Aorta (tissue), 5 donors: Measurements from ENCODE around the gene GRM1. TPM values are rescaled to one million over a fixed set of nuclear protein-coding genes. Genes with fewer than 3 reads are reported as not detected.

ENCODE experiments used
- ATAC-seq: fragments of 200-7000 bp; cut with Tn5 transposase; one replicate; pipeline ENCODE4 v1.9.1; 2022; ENCODE audit warnings: moderate library complexity; ENCODE audit not compliant: low FRiP score
- DNase-seq, 2 donors: peaks; one replicate each; pipeline ENCODE4 v3.0.0-alpha.2; 2020
- H3K27ac ChIP-seq, 2 donors: one replicate each; pipeline ENCODE4 v1.5.1; 2013; ENCODE audit warnings: low read length in 2 of 2, mild to moderate bottlenecking in 2 of 2, moderate library complexity in 2 of 2, control low read depth in 1 of 2, inconsistent platforms in 1 of 2, low read depth in 1 of 2
- H3K27me3 ChIP-seq, 2 donors: one replicate each; pipeline ENCODE4 v1.6.1; 2013; ENCODE audit warnings: control low read depth in 1 of 2, low read length in 1 of 2, mild to moderate bottlenecking in 1 of 2, moderate library complexity in 1 of 2; ENCODE audit not compliant: insufficient read depth in 2 of 2, control insufficient read depth in 1 of 2
- H3K36me3 ChIP-seq, 2 donors: one replicate each; pipeline ENCODE4 v1.6.1; 2013; ENCODE audit warnings: control low read depth in 1 of 2, low read length in 1 of 2, mild to moderate bottlenecking in 1 of 2; ENCODE audit not compliant: insufficient read depth in 2 of 2, control insufficient read depth in 1 of 2
- H3K4me1 ChIP-seq, 2 donors: one replicate each; pipeline ENCODE4 v1.6.1; 2013; ENCODE audit warnings: low read length in 2 of 2, control low read depth in 1 of 2, mild to moderate bottlenecking in 1 of 2, moderate library complexity in 1 of 2; ENCODE audit not compliant: insufficient read depth in 2 of 2, control insufficient read depth in 1 of 2
- H3K4me3 ChIP-seq, 2 donors: one replicate each; pipeline ENCODE4 v1.5.1; 2013; ENCODE audit warnings: low read length in 2 of 2, control low read depth in 1 of 2, mild to moderate bottlenecking in 1 of 2
- H3K9me3 ChIP-seq: one replicate; pipeline ENCODE4 v1.6.1; 2013; ENCODE audit warnings: mild to moderate bottlenecking, low read length; ENCODE audit not compliant: control insufficient read depth
- WGBS, 2 donors: extraction: QIAGEN DNeasy Blood & Tissue Kit; methylation state at CpG; one replicate each; pipeline ENCODE4 v1.1.7; 2013; 5-methylcytosine and 5-hydroxymethylcytosine counted together
- intact Hi-C, 2 donors: fragments of 100-400 bp; cut with DNase I; formaldehyde crosslinking; loops; one replicate each; pipeline versions ENCODE4 v1.14.2 to v1.15.0; 2022
- polyA plus RNA-seq, 2 donors: library from polyadenylated mRNA; stranded (reverse); fragments of 200-250 nt; gene quantifications; one replicate each; pipeline ENCODE4 v1.2.3, GENCODE V29; 2013
- total RNA-seq, 2 donors: library from RNA; stranded (reverse); fragmentation: NEBNext Ultra II Directional; extraction: Animal tissue kit (Norgen Biotek cat#: 25700); gene quantifications; one replicate each; pipeline ENCODE4 v1.2.1, GENCODE V29; 2021
- donor health status: healthy with polysubstance abuse.
- donor health status: Bipolar disorder and iron deficiency.
- donor health status: DM: no; HTN: no; CAD: no.
- donor health status: DM: no; HTN: no; CAD: no.
- donor health status: DM: yes; HTN: yes; CAD: no.

The GRM1 gene
- total and polyA plus RNA-seq, 4 donors, result 0.05 to 0.25 (median 0.13) TPM; not detected in 1

DNA sequence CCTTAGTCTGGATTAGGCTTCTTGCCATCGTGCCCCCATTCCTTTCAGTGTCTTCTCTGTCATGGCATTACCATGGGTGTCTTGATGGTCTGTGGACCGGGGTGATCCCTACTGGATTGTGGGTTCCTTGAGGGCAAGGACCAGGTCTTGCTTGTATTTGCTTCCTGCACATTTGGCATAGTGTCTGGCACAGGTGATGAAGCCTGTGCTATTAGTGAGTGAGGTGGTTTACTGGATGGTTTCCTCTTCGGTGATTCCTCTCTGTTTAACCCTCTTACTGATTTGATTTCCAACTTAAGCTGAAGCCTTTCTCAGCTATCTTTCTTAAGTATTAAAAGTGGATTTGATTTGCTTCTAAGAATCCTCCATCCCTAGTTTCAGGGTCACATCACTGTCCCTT lies 162.3 kb downstream of the GRM1 start:
- Histone ChIP-seq H3K4me1 (no peaks in the 10 kb centered on the region), H3K9me3 (no peaks in the 10 kb centered on the region), H3K36me3 (no peaks in the 10 kb centered on the region), H3K27me3 (no peaks in the 10 kb centered on the region), H3K27ac (no peak overlapping the region), H3K4me3 (no peak overlapping the region)
- ATAC-seq, result no peak
- 78 to 79% methylated on average over 3 of the region's 3 CpGs for WGBS, 2 donors
- DNase-seq, result no peak
- intact Hi-C loops, result no loop called here

DNA sequence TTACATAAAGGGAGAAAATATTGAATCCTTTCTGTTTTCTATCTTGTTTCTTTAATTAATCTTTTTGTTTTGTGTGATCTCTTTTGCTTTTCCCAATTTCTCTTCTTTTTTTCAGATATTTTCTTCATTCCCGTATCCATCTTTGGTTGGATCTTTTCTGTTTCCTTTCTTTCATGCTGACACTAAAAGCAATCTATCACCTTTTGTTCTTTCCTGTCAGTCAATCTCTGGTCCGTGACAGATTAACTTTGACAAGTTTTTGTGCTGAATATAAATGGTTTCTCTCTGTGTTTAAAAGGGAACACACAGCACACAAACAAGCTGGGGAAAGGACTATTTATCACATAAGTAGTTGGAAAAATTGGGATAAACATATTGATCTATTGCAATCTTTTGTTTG lies 162.8 kb downstream of the GRM1 start:
- 53 to 76% methylated on average over 2 of the region's 2 CpGs for WGBS, 2 donors
- no peak for DNase-seq
- intact Hi-C loops, result no loop called here
- Histone ChIP-seq H3K27ac (no peak overlapping the region), H3K36me3 (no peaks in the 10 kb centered on the region), H3K27me3 (no peaks in the 10 kb centered on the region), H3K4me1 (no peaks in the 10 kb centered on the region), H3K9me3 (no peaks in the 10 kb centered on the region), H3K4me3 (no peak overlapping the region)
- ATAC-seq, result no peak

DNA sequence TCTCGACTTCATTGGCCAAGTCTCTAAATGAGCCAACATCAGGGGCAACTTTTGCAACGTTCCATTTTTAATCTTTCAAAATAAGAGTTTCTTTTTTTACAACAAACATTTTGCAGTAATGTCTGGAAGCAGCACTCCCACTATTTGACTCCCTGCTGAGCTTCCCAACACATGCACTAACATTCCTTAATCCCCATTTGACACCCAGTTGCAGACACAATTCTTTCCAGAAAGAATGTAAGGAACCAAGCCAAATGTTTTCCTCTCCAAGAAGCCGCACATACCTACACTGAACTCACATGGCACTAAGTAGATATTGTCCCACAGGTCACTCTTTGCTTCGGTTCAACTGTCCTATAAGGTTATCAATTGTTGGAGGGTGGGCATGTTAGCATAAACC lies 165.6 kb downstream of the GRM1 start:
- no peak overlapping the region for H3K27ac ChIP-seq
- DNase-seq (no peak), ATAC-seq (no peak)
- H3K9me3 ChIP-seq, result no peaks in the 10 kb centered on the region
- H3K4me1 ChIP-seq, result no peaks in the 10 kb centered on the region
- no peaks in the 10 kb centered on the region for H3K36me3 ChIP-seq
- H3K27me3 ChIP-seq, result no peaks in the 10 kb centered on the region
- intact Hi-C loops, result no loop called here
- WGBS, 2 donors, result 37 to 43% methylated on average over 4 of the region's 4 CpGs
- H3K4me3 ChIP-seq, result no peak overlapping the region

DNA sequence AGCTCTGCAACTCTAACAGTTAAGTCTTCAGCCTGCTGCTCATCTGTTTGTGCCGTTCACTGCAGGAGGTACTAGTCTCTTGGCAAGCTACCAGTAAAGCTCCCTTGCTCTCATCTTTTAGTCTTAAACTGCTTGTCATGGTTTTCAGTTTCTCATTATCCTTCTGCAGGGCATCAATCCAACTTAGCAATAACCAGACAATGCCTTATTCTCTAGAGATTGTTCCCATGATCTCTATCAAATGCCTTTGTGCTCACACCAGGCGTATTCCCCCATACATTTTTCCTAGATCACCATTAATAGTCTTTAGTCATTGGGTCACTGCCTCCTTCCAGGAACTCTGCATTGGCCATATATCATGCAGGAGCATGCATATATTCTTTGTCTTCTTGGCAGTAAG lies 171.3 kb downstream of the GRM1 start:
- Histone ChIP-seq H3K36me3 (no peaks in the 10 kb centered on the region), H3K4me1 (no peaks in the 10 kb centered on the region), H3K27ac (no peak overlapping the region), H3K4me3 (no peak overlapping the region), H3K9me3 (no peaks in the 10 kb centered on the region), H3K27me3 (no peaks in the 10 kb centered on the region)
- 46 to 67% methylated on average over 2 of the region's 2 CpGs for WGBS, 2 donors
- DNase-seq (no peak), ATAC-seq (no peak)
- intact Hi-C loops, result no loop called here

DNA sequence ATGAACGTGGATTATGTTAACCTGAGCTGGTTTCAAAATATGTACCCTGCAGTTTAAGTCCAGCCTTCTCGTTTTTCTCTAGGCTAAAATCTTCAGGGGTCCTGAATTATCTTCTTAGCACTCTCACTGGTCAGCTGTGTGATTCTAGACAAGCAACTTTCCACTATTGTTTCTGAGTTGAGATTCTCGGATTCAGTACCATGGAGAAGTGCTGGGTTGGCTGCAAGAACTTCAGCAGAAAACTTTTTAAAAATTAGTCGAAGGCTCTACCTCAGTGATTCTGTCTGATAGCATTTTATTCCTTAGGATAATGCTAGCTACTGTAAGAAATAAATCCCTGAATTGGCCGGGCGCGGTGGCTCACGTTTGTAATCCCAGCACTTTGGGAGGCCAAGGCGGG lies 173.7 kb downstream of the GRM1 start:
- intact Hi-C loops, result no loop called here
- no peaks in the 10 kb centered on the region for H3K36me3 ChIP-seq
- H3K9me3 ChIP-seq, result no peaks in the 10 kb centered on the region
- H3K27ac ChIP-seq, result no peak overlapping the region
- 77% methylated on average over 9 of the region's 9 CpGs for WGBS, 2 donors
- ATAC-seq (no peak), DNase-seq (no peak)
- H3K27me3 ChIP-seq, result no peaks in the 10 kb centered on the region
- no peak overlapping the region for H3K4me3 ChIP-seq
- no peaks in the 10 kb centered on the region for H3K4me1 ChIP-seq

DNA sequence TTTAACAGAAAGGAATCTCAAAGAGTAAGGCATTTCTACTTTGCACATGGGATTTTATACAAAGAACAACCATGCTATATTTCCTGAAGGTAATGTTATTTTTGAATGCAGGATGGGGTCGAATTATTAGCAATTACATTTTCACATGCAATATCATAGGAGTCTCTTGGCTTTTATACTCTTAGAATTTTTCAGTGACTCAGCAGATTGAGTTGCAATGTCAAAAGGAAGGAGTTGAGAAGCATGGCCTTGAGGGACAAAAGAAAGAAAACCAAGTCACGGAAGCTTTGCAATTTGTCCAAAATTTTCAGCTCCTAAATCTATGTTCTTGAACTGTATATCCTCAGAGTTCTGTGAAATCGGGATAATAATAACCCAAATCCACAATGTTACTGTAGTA lies 181.1 kb downstream of the GRM1 start:
- no peak overlapping the region for H3K4me3 ChIP-seq
- ATAC-seq (no peak), DNase-seq (no peak)
- WGBS, 2 donors, result 72 to 80% methylated on average over 3 of the region's 3 CpGs
- no peaks in the 10 kb centered on the region for H3K4me1 ChIP-seq
- intact Hi-C loops, result no loop called here
- no peaks in the 10 kb centered on the region for H3K36me3 ChIP-seq
- no peaks in the 10 kb centered on the region for H3K9me3 ChIP-seq
- no peaks in the 10 kb centered on the region for H3K27me3 ChIP-seq
- no peak overlapping the region for H3K27ac ChIP-seq

DNA sequence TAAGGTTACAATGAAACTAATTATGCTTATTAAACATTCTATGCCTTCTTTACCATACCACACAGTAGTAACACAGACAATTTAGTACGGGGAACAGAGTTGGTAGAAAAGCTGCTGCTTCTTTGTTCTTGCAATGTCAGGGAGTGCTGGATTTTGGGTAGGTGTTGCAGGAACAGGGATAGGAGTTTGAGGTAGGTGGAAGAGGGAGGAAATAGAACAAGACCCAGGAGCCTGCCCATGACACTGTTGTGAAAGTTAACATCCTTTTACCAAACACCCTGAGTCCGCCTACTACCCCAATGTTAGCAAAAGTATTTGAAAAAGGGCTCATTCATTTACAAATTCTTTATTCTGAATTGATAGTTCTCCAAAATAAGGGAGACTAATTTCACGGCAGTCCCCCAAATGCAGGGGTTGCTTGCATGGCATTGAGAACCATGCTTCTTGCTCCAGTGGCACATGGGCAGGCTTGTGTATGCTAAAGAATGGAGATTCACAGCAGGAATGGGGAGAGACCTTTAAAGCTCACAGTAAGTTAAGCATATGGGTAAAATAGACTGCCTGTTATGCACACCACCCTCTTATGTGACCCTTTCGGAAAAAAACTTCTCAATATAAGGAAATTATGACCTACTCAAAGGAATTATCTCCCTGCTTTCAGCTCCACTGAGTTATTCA lies 181.7 kb downstream of the GRM1 start:
- Histone ChIP-seq H3K36me3 (no peaks in the 10 kb centered on the region), H3K4me1 (no peaks in the 10 kb centered on the region), H3K27me3 (no peaks in the 10 kb centered on the region), H3K27ac (no peak overlapping the region), H3K4me3 (no peak overlapping the region), H3K9me3 (no peaks in the 10 kb centered on the region)
- ATAC-seq (no peak), DNase-seq (no peak)
- WGBS, 2 donors, result 70 to 73% methylated on average over 4 of the region's 4 CpGs
- intact Hi-C loops, result no loop called here

DNA sequence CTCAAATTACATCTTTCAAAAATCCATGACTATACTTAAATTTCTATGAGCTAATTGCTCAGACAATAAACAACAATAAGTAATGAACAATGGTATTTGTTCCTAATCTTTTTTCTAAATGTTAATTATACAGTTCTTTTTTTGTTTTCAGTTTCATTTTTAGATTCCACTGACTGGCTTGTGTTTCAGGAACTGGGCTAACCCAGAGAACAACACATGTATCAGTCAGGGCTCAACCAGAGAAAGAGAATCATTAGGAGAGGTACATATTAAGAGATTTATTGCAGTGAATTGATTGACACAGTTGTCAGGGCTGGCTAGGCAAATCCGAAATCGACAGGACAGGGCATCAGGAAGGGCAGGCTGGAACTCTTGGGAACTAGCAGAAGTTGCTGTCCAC lies 182.8 kb downstream of the GRM1 start:
- H3K27ac ChIP-seq, result no peak overlapping the region
- no peaks in the 10 kb centered on the region for H3K27me3 ChIP-seq
- H3K36me3 ChIP-seq, result no peaks in the 10 kb centered on the region
- DNase-seq, result no peak
- no peaks in the 10 kb centered on the region for H3K4me1 ChIP-seq
- intact Hi-C loops, result no loop called here
- ATAC-seq, result no peak
- WGBS, 2 donors, result 69 to 82% methylated on average over 2 of the region's 2 CpGs
- H3K9me3 ChIP-seq, result no peaks in the 10 kb centered on the region
- H3K4me3 ChIP-seq, result no peak overlapping the region

DNA sequence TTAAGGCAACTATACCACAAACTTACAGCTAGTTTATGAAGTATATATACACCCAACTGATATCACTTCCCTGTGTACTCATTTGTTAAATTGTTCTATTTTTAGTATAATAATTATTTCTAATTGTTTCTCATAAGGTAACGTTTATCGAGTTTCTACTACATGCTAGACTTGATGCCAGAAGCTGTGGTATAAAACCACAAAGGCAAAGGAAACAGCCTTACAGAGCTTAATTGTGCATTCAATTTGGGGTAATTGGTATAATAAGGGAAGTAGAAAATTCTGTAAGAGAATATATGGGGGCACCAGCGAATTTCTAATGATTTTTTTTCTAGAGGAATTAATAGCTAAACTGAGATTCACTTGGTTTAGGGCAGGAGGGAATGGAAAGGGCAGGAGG lies 183.9 kb downstream of the GRM1 start:
- DNase-seq, result no peak
- Histone ChIP-seq H3K4me3 (no peak overlapping the region), H3K27me3 (no peaks in the 10 kb centered on the region), H3K27ac (no peak overlapping the region), H3K9me3 (no peaks in the 10 kb centered on the region), H3K36me3 (no peaks in the 10 kb centered on the region), H3K4me1 (no peaks in the 10 kb centered on the region)
- WGBS, 2 donors, result 68 to 69% methylated on average over 3 of the region's 3 CpGs
- ATAC-seq, result no peak
- intact Hi-C loops, result no loop called here
